ENCODE measurements around the gene MYCT1.

DNA sequence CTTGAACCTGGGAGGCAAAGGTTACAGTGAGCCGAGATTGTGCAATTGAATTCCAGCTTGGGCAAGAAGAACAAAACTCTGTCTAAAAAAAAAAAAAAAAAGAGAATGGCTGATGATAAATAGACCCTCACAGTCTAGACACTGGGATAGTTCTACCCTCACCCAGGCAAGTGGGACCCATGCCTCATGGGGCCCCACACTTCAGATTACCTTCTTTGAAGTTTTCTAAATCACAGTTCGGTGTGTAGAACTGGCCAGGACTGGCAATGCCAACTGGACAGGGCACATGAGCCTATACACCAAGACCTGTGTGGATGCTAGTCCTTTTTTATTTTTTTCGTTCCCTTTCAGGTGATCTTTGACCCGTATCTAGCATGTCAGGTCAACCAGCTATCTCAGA is 28.6 kb downstream of the MYCT1 start:
- TF ChIP-seq CTCF (IDR thresholded peaks at IDR 0.05) (no peak), POLR2A (IDR thresholded peaks at IDR 0.05) (no peak)

Measured in body of pancreas (tissue), 4 donors.